Neuronal stem cell (in vitro differentiated cells): ENCODE results near the gene RBM5.

ENCODE experiments used
- DNase-seq: peaks from one replicate; pipeline ENCODE4 v3.0.0-alpha.2; 2013; ENCODE audit warnings: low spot score
- H2AFZ ChIP-seq: one replicate; pipeline ENCODE4 v1.6.1; 2013; ENCODE audit warnings: mild to moderate bottlenecking, low read length, inconsistent platforms
- H2AK5ac ChIP-seq: 2 replicates; pipeline ENCODE4 v1.6.1; 2013; ENCODE audit warnings: low read depth, mild to moderate bottlenecking, inconsistent platforms, low read length, moderate library complexity, mixed read lengths
- H2BK120ac ChIP-seq: 2 replicates; pipeline ENCODE4 v1.6.1; 2013; ENCODE audit warnings: low read depth, mild to moderate bottlenecking, inconsistent platforms, low read length, moderate library complexity, mixed read lengths
- H2BK12ac ChIP-seq: one replicate; pipeline ENCODE4 v1.6.1; 2013; ENCODE audit warnings: low read length, inconsistent platforms
- H2BK15ac ChIP-seq: 2 replicates; pipeline ENCODE4 v1.6.1; 2013; ENCODE audit warnings: mild to moderate bottlenecking, low read length, inconsistent platforms, mixed read lengths
- H2BK5ac ChIP-seq: one replicate; pipeline ENCODE4 v1.6.1; 2013; ENCODE audit warnings: inconsistent platforms, mild to moderate bottlenecking, low read length, moderate library complexity
- H3K14ac ChIP-seq: one replicate; pipeline ENCODE4 v1.6.1; 2013; ENCODE audit warnings: low read length, inconsistent platforms
- H3K18ac ChIP-seq: 2 replicates; pipeline ENCODE4 v1.6.1; 2013; ENCODE audit warnings: low read length, inconsistent platforms
- H3K23ac ChIP-seq: 2 replicates; pipeline ENCODE4 v1.6.1; 2013; ENCODE audit warnings: low read depth, mild to moderate bottlenecking, mixed read lengths, low read length, inconsistent platforms; ENCODE audit not compliant: poor library complexity
- H3K27ac ChIP-seq: replicated peaks from 3 replicates; pipeline ENCODE4 v1.5.1; 2013; ENCODE audit warnings: low read length, inconsistent platforms
- H3K27me3 ChIP-seq, 3 experiments: 2 replicates each; pipeline ENCODE4 v1.6.1; 2013; ENCODE audit warnings: low read length in 3 of 3, mild to moderate bottlenecking in 2 of 3, inconsistent platforms in 1 of 3, low read depth in 1 of 3, mixed read lengths in 1 of 3, moderate library complexity in 1 of 3; ENCODE audit not compliant: control insufficient read depth in 3 of 3, insufficient read depth in 3 of 3
- H3K36me3 ChIP-seq, 2 donors: replicated peaks in 1 of 2; 2 replicates each; pipeline ENCODE4 v1.6.1; 2013; ENCODE audit warnings: low read length in 2 of 2; ENCODE audit not compliant: control insufficient read depth in 2 of 2, insufficient read depth in 2 of 2
- H3K4ac ChIP-seq: 2 replicates; pipeline ENCODE4 v1.6.1; 2013; ENCODE audit warnings: inconsistent platforms, mild to moderate bottlenecking, low read length, moderate library complexity
- H3K4me1 ChIP-seq, 2 donors: 1 replicate in 1 of 2; 2 replicates in 1 of 2; pipeline ENCODE4 v1.6.1; 2013; ENCODE audit warnings: low read length in 2 of 2, low read depth in 1 of 2; ENCODE audit not compliant: control insufficient read depth in 2 of 2, insufficient read depth in 1 of 2
- H3K4me2 ChIP-seq: one replicate; pipeline ENCODE4 v1.6.1; 2013; ENCODE audit warnings: mild to moderate bottlenecking, low read length, inconsistent platforms; ENCODE audit not compliant: insufficient read depth, poor library complexity, severe bottlenecking
- H3K4me3 ChIP-seq, 2 donors: 2 replicates each; pipeline ENCODE4 v1.5.1; 2013; ENCODE audit warnings: low read length in 2 of 2, mild to moderate bottlenecking in 2 of 2, inconsistent platforms in 1 of 2, moderate library complexity in 1 of 2
- H3K79me1 ChIP-seq: one replicate; pipeline ENCODE4 v1.6.1; 2013; ENCODE audit warnings: low read depth, mild to moderate bottlenecking, inconsistent platforms, low read length, moderate library complexity
- H3K9ac ChIP-seq: one replicate; pipeline ENCODE4 v1.6.1; 2013; ENCODE audit warnings: mild to moderate bottlenecking, low read depth, low read length, inconsistent platforms; ENCODE audit not compliant: poor library complexity
- H3K9me3 ChIP-seq, 2 donors: replicated peaks in 1 of 2; 2 replicates each; pipeline versions ENCODE3 to v1.6.1; 2013; ENCODE audit warnings: low read length in 2 of 2, mild to moderate bottlenecking in 2 of 2, inconsistent platforms in 1 of 2, low read depth in 1 of 2, mixed read lengths in 1 of 2, moderate library complexity in 1 of 2; ENCODE audit not compliant: control insufficient read depth in 2 of 2, insufficient read depth in 1 of 2
- H4K8ac ChIP-seq: one replicate; pipeline ENCODE4 v1.6.1; 2013; ENCODE audit warnings: low read depth, mild to moderate bottlenecking, inconsistent platforms, low read length, moderate library complexity
- H4K91ac ChIP-seq: one replicate; pipeline ENCODE4 v1.6.1; 2013; ENCODE audit warnings: low read length, low read depth, mild to moderate bottlenecking, inconsistent platforms; ENCODE audit not compliant: poor library complexity
- WGBS, 2 donors: extraction: QIAGEN DNeasy Blood & Tissue Kit; methylation state at CpG; one replicate each; pipeline ENCODE4 v1.1.7; 2013; ENCODE audit warnings: missing lambda C conversion rate in 2 of 2, mixed read lengths in 1 of 2; ENCODE audit not compliant: insufficient read length in 2 of 2, insufficient replicate concordance in 1 of 2; ENCODE audit errors: extremely low coverage in 2 of 2; 5-methylcytosine and 5-hydroxymethylcytosine counted together

Gene RBM5

GRCh38 chr3:50122661-50123391 is 34.1 kb downstream of the RBM5 start:
- peak overlapping the region; percentile 44 for H3K23ac ChIP-seq
- H2BK120ac ChIP-seq: no peak overlapping the region
- no peaks in the 10 kb centered on the region for H3K79me1 ChIP-seq
- H2AK5ac ChIP-seq: peak overlapping the region; percentile 99
- H2BK15ac ChIP-seq: peak overlapping the region; percentile 87
- H3K27me3 ChIP-seq: no peaks in the 10 kb centered on the region
- peaks cover 24 to 32% of the 10 kb centered on the region in 2 donors for H3K4me1 ChIP-seq
- H3K4me3 ChIP-seq: no peak overlapping the region
- H2AFZ ChIP-seq: no peak overlapping the region
- peak overlapping the region; percentile 66 for H2BK12ac ChIP-seq
- no peak overlapping the region for H3K4ac ChIP-seq
- peak overlapping the region; percentile 24 for H4K91ac ChIP-seq
- peak overlapping the region; percentile 85 for H2BK5ac ChIP-seq
- H3K9me3 ChIP-seq: no peaks in the 10 kb centered on the region
- no peak for DNase-seq
- H3K36me3 ChIP-seq: peaks cover 23 to 36% of the 10 kb centered on the region in 2 donors
- H3K9ac ChIP-seq: no peak overlapping the region
- H4K8ac ChIP-seq: no peak overlapping the region
- peak overlapping the region; percentile 14 for H3K14ac ChIP-seq
- no peak overlapping the region for H3K27ac ChIP-seq
- H3K4me2 ChIP-seq: no peak overlapping the region
- H3K18ac ChIP-seq: peak overlapping the region; percentile 88
- WGBS, 2 donors: no CpG with 5 or more reads among the region's 14 CpGs

DNA sequence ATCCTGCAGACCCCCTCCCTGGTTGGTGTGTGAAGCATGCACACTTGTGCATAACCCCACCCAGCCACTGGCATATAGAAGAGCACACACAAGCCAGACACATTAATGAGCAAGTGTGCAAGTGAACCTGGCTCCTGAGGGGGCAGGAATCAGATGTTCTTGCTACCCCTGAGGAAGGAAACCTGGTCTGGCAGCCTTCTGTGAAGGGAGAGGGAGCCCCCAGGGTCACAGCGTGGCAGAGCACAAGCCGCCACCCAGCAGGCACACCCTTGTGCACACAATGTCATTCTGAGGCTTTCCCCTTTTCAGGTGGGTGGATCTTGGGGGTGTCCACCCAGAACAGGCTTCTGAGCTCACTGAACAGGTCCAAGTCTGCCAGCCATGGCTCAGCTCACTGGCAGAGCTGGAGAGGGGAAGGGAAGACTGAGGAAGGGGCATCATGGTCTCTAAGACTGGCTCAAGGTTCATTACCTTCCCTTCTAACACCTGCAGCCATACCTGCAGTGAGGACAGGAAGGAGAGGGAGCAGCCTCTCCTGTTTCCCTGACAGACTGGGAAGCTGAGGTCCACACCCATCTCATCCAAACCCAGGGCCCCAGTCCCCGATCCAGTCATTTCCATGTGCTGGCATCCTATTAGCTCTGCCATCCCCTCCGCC is 34.8 kb downstream of the RBM5 start:
- no peak overlapping the region for H3K4me3 ChIP-seq
- DNase-seq: no peak
- no CpG with 5 or more reads among the region's 4 CpGs for WGBS, 2 donors

GRCh38 chr3:50124052-50124799 is 35.5 kb downstream of the RBM5 start:
- Histone ChIP-seq H3K36me3 (peaks cover 12 to 22% of the 10 kb centered on the region in 2 donors), H3K79me1 (no peaks in the 10 kb centered on the region), H4K8ac (no peak overlapping the region), H3K4ac (no peak overlapping the region), H3K9ac (no peak overlapping the region), H3K18ac (peak overlapping the region; percentile 97), H2AFZ (peak overlapping the region; percentile 17), H2AK5ac (peak overlapping the region; percentile 99), H3K14ac (no peak overlapping the region), H3K4me3 (no peak overlapping the region), H3K4me1 (peaks cover 24 to 32% of the 10 kb centered on the region in 2 donors), H3K9me3 (no peaks in the 10 kb centered on the region), H3K27me3 (no peaks in the 10 kb centered on the region), H2BK120ac (peak overlapping the region; percentile 85), H3K4me2 (no peak overlapping the region), H2BK5ac (peak overlapping the region; percentile 78), H3K27ac (no peak overlapping the region), H2BK15ac (peak overlapping the region; percentile 93), H2BK12ac (peak overlapping the region; percentile 93), H3K23ac (no peak overlapping the region), H4K91ac (peak overlapping the region; percentile 98)
- WGBS, 2 donors: no CpG with 5 or more reads among the region's 15 CpGs
- DNase-seq: no peak

More for the DNA sequence above, 34.8 kb downstream of the RBM5 start:
- Histone ChIP-seq H3K14ac (peak overlapping the region; percentile 41), H3K79me1 (no peaks in the 10 kb centered on the region), H2BK5ac (peak overlapping the region; percentile 85), H3K23ac (peak overlapping the region; percentile 44), H3K4me2 (no peak overlapping the region), H2AFZ (no peak overlapping the region), H3K9me3 (no peaks in the 10 kb centered on the region), H3K27me3 (no peaks in the 10 kb centered on the region), H4K8ac (no peak overlapping the region), H3K18ac (peak overlapping the region; percentile 88), H2AK5ac (peak overlapping the region; percentile 99), H3K36me3 (peaks cover 16 to 29% of the 10 kb centered on the region in 2 donors), H2BK120ac (peak overlapping the region; percentile 24), H2BK12ac (peak overlapping the region; percentile 66), H3K9ac (no peak overlapping the region), H3K4me1 (peaks cover 24 to 32% of the 10 kb centered on the region in 2 donors), H4K91ac (no peak overlapping the region), H2BK15ac (peak overlapping the region; percentile 87), H3K27ac (no peak overlapping the region), H3K4ac (no peak overlapping the region)
